ENCODE results near the gene THOC1. TPM values are rescaled to one million over a fixed set of nuclear protein-coding genes. Genes with fewer than 3 reads are reported as not detected.
A peak's percentile ranks its signal among the peaks of the same experiment; 100 is the strongest.

Gene THOC1
- total and polyA plus RNA-seq, 7 donors: 8.7 to 18.5 (median 11.8) TPM

- H3K9me3 ChIP-seq: no peaks in the 10 kb centered on the region
- no peak overlapping the region for H3K27ac ChIP-seq
- H3K36me3 ChIP-seq (ENCODE audit: insufficient read depth in 1 of 2, low read depth in 1 of 2): peaks cover 11 to 100% of the 10 kb centered on the region in 2 donors
- DNase-seq: no peak
- TF ChIP-seq CTCF (IDR thresholded peaks at IDR 0.05): no peak
- 97 to 99% (median 98%) methylated on average over 5 of the region's 5 CpGs for WGBS, 3 donors
- H3K4me3 ChIP-seq: no peak overlapping the region
- no peak for ATAC-seq
- no peaks in the 10 kb centered on the region for H3K4me1 ChIP-seq
- intact Hi-C loops (cut with DNase I): loop anchor here in 1 of 2 donors (5.0 kb wide), 1 partner anchor 34 kb away; no protein-coding TSS in a partner anchor
- H3K27me3 ChIP-seq (ENCODE audit: insufficient read depth in 3 of 3, low read length in 2 of 3): no peaks in the 10 kb centered on the region
Observed at GRCh38 chr18:251572-251971, 16.3 kb downstream of the THOC1 start.

- ATAC-seq: no peak
- intact Hi-C loops (cut with DNase I): loop anchor here in 1 of 2 donors (5.0 kb wide), 1 partner anchor 33 kb away; no protein-coding TSS in a partner anchor
- DNase-seq: no peak
- H3K27ac ChIP-seq: no peak overlapping the region
- no peaks in the 10 kb centered on the region for H3K9me3 ChIP-seq
- 88 to 94% (median 91%) methylated on average over 2 of the region's 2 CpGs for WGBS, 3 donors
- no peaks in the 10 kb centered on the region for H3K4me1 ChIP-seq
- no peak overlapping the region for H3K4me3 ChIP-seq
- TF ChIP-seq CTCF (IDR thresholded peaks at IDR 0.05): no peak
- H3K27me3 ChIP-seq (ENCODE audit: insufficient read depth in 3 of 3, low read length in 2 of 3): no peaks in the 10 kb centered on the region
- peaks cover 12 to 100% of the 10 kb centered on the region in 2 donors for H3K36me3 ChIP-seq (ENCODE audit: insufficient read depth in 1 of 2, low read depth in 1 of 2)
Observed at GRCh38 chr18:250685-251084, 17.2 kb downstream of the THOC1 start.

- H3K36me3 ChIP-seq (ENCODE audit: insufficient read depth in 1 of 2, low read depth in 1 of 2): peaks cover 15 to 100% of the 10 kb centered on the region in 2 donors
- no peaks in the 10 kb centered on the region for H3K4me1 ChIP-seq
- 88 to 95% (median 94%) methylated on average over 4 of the region's 4 CpGs for WGBS, 3 donors
- ATAC-seq (no peak), DNase-seq (no peak)
- H3K4me3 ChIP-seq: no peak overlapping the region
- H3K27me3 ChIP-seq (ENCODE audit: insufficient read depth in 3 of 3, low read length in 2 of 3): no peaks in the 10 kb centered on the region
- TF ChIP-seq CTCF (IDR thresholded peaks at IDR 0.05): no peak
- intact Hi-C loops (cut with DNase I): no loop called here
- no peaks in the 10 kb centered on the region for H3K9me3 ChIP-seq
- H3K27ac ChIP-seq: no peak overlapping the region
Observed at GRCh38 chr18:248053-248452, 19.8 kb downstream of the THOC1 start.

- ATAC-seq (no peak), DNase-seq (no peak)
- intact Hi-C loops (cut with DNase I): no loop called here
- Histone ChIP-seq H3K27me3 (ENCODE audit: insufficient read depth in 3 of 3, low read length in 2 of 3) (no peaks in the 10 kb centered on the region), H3K36me3 (ENCODE audit: insufficient read depth in 1 of 2, low read depth in 1 of 2) (peaks cover 9 to 81% of the 10 kb centered on the region in 2 donors), H3K9me3 (no peaks in the 10 kb centered on the region), H3K4me3 (no peak overlapping the region), H3K4me1 (peaks cover 3% of the 10 kb centered on the region), H3K27ac (no peak overlapping the region)
- 51 to 62% (median 59%) methylated on average over 2 of the region's 2 CpGs for WGBS, 3 donors
- no peak for TF ChIP-seq CTCF (IDR thresholded peaks at IDR 0.05)
Observed at GRCh38 chr18:245282-245847, 22.5 kb downstream of the THOC1 start.

GRCh38 chr18:240175-240574 is 27.7 kb downstream of the THOC1 start:
- no peak for TF ChIP-seq CTCF (IDR thresholded peaks at IDR 0.05)
- DNase-seq: no peak
- 97 to 100% (median 97%) methylated on average over 1 of the region's 1 CpG for WGBS, 3 donors
- Histone ChIP-seq H3K4me3 (no peak overlapping the region), H3K9me3 (no peaks in the 10 kb centered on the region), H3K27me3 (ENCODE audit: insufficient read depth in 3 of 3, low read length in 2 of 3) (no peaks in the 10 kb centered on the region), H3K4me1 (peaks cover 4% of the 10 kb centered on the region), H3K27ac (no peak overlapping the region), H3K36me3 (ENCODE audit: insufficient read depth in 1 of 2, low read depth in 1 of 2) (peaks cover 3 to 32% of the 10 kb centered on the region in 2 donors)
- intact Hi-C loops (cut with DNase I): no loop called here
- ATAC-seq: peak; percentile 71 to 96 (median 90)

All from psoas muscle (tissue), 8 donors.